Fibroblast of skin of back (primary cell): ENCODE data around the gene ZNF219.

Experiments used
- DNase-seq: peaks from one replicate; pipeline ENCODE4 v3.0.0-alpha.2; 2013

The ZNF219 gene

DNA sequence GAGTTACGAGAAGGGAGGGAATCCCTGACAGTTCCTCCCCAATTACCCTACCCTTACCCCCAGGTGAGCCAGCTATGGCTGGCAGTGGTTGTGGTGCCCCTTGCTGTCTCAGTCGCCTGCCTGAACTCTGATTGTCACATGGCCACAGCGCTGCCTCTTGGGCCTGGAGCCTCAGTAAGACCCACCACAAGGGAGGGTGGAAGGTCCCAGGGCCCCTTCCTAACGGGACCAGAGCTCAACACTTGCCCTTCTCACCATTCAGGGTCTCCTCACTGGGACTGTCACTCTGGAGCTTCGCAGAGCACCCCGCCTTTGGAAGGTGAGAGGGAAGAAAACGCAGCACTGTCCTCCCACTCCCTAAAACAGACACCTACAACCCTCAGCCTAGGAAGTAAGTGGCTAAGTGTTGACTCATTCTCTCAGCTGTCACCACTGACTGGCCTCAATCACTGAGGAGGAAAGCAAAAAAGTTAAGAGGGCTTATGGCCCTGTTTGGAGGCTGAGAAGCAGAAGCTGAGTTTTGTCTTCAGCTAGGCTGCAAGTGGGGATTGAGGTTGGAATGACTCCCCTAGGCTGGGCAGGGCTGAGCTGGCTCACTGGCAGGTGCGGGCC is 3.5 kb upstream of the ZNF219 start:
- DNase-seq, result no peak

DNA sequence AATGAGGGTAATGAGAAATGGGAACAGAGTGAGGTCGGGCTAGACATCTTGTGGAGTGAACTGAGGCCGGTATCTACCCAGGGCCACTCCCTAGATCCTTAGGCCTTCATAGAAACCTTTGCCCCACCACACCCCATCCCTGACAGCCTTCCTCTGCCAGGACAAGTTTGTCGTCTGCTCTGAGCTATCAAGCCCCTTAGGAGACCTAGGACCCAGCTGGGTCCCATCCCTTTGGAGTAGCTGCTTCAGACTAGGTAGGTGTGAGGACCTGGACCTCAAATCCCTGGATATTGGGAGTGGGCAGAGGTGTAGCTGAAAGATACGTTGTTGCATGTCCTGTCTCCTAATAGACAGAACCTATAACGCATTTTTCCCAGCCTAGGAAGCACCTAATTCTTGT is 2.5 kb upstream of the ZNF219 start, which contains the start of gene TMEM253:
TSS of gene TMEM253 (plus strand) at position 136 of the 400 bp plus-strand sequence. CDS start 278 bp downstream, outside the sequence.
- DNase-seq, result no peak

DNA sequence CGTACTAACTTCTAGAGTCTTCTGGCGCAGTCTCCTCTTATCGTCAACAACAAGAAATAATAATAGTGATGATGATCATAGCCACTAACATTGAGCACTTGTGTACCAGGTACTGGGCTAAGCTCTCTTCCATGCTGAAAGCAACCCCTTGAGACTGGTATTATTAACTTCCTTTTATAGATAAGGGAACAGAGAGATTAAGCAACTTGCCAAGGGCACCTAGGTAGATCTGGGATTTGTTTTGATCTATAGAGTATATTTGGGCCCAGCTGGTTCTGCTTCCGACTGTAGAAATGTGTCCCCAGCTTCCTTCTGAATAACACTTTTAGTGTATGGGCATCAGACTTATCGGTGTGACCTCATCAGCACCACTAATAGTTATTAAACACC is 1.1 kb upstream of the ZNF219 start:
- DNase-seq, result no peak

DNA sequence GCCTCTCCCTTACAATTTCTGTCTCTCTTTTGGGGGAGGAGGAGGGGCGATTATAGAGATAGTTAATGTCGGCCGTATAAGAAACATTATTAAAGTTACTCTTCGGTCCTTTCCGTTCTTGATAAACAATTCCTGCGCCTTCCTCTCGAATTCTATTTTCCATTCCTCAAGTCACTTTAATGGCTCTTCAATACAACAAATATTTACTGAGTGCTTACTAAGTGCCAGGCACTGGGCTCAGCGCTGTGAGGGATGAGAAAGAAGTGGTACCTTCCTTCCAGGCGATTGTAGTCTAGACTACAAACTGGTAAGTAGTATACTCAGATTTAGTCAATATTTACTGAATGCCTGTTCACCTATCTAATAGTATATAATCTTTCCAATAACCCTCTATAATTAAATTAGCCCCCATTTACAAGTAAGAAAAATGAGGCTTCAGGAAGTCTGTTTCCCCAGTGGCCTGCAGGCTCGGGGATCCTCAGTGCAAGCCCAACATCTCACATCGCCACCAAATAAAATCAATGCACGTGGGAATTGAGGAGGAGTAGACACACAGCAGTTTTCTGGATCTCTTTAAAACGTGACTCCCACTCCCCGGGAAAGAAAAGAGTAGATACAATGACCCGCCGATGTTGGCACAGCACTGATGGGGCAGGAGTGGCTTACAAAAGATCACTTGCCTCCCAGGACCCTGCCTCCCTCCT is 589 bp upstream of the ZNF219 start:
- no peak for DNase-seq

DNA sequence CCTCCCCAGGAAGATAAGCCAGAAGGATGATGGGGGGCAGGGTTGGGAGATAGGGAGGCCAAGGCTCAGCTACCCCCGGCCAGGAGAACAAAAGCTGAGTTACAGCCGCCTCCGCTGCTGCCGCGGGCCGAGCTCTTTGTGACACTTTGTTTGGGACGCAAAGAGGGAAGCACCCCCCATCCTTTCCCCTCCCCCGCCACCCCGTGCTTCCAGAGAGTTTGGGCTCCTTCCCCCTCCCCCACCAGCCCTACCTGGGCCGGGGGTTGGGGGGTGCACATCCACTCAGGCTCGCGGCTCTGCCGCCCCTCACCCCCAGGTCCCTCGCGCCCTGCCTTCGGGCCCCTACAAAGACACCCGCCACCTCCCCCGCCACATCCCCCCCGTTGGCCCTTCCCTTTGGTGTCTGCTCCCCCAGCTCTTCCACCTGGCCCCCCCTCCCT is 799 bp downstream of the ZNF219 start:
- DNase-seq, result no peak

DNA sequence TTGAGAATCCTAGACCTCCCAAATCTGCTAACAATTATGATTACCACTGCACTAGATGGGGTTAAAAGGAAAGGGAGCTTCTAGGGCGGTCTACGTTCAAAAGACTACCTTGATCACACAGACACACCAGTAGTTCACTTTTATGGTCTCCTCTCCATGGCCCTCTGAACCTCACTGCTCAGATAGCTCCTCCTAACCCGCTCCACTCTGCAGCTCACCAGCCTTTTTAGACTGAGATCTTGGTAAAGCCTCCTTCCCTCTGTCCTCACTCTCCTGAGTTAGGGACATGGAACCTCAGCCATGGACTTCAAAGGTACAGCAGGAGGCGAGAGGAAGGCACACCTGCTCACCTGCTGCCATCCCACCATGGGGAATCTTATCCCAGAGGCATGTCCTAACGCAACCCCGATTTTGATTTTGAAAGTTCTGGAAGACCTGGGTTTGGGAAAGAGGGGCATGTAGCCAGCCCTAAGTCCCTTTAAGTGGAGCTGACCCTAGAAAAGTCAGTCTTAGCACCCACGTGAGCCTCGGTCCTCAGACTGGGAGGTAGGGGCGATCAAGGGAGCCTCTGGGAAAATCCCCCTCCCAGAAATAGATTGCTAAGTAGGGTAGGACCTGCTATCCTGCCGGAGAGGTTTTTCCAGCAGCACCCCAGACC is 1.3 kb downstream of the ZNF219 start:
- no peak for DNase-seq

DNA sequence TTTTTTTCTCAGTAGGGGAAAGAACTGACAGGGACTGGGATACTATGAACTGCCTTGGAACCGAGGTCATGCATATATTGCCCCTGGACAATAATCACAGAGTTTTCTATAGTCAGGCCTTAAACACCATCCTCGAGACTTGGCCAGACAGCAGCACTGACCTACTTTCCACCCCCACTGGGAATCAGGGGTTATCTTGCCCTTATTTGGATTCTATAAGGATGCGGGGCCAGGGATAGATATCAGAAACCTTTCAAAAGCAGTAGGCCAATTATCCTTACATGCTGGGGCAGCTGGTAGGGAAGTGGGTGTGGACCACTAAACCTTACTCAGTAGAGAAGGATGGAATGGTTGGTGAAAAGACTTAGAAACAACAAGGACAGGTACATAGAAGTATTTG is 2.0 kb downstream of the ZNF219 start:
- no peak for DNase-seq

DNA sequence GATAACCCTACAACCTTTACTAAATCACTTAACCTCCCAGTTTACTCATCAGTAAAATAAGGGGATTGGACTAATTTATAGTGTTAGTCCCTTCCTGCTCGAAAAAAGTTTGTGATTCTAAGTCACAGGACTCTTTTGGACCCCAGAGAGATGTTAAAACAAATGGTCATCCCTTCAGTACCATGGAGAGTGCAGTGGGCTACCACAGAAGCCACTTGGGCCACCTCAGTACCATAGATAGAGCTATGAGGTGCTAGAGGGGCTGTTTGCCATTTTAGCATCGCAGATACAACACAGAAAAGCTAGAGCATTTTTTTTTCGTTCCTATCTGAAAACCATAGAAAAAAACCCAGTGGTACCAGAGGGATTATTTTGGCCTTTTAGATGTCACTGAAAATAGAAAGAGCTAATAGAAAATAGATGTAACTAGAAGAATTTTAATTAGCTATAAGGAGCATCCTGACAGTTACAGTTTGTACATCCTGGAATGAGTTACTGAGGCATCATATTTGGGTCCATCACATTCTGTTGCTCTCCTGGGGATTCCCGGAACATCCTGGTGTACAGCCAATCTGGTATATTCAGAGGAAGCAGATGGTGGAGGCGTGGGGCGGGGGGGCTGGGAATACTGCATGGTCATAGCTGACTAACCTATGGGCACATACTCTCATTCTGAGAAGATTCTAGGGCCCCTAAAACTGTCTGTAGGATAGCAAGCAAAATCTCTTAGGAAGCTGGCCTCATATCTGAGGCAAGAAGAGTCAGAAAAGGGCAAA is 2.8 kb downstream of the ZNF219 start:
- DNase-seq, result peak; percentile 50

DNA sequence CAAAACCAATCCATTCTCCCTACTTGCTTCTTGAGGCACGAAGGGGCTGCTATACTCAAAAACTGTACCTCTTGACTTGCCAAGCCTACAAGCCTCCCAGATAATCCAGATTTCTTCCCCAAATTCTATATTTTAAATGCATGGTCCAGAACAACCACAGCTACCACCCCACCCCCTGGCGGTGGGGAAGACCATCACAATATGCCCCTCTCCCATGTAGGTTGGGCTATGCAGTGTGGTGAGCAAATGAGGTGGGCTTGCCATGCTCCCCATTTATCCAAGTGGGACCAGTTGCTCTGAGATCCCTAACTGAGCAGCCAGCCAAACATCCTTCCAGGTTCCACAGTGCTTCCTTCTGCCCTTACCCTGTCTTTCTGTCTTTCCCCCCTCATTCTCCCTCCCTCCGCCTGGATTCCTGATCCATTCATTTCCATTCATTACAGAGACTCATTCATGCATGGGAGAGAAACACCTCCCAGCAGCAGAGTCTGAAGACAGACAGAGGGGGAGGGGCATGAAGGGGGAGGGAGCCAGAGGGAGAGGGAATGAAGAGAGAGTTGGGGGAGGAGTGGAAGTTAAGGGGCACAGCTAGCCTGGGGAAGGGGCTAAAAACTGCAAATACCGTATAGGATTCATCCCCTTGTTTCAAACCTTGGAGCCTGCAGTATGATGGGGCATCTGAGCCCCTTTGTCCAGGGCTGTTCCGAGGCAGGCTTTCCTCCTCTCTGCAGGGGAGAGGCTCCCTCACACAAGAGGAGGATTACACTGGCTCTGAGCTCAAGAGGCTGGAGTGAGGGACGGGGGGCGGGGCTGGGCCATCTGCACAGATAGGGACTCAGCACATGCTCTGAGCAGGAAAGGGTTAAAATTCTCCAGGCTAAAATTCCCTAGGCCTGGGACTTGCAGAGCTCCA is 4.4 kb downstream of the ZNF219 start:
- no peak for DNase-seq

DNA sequence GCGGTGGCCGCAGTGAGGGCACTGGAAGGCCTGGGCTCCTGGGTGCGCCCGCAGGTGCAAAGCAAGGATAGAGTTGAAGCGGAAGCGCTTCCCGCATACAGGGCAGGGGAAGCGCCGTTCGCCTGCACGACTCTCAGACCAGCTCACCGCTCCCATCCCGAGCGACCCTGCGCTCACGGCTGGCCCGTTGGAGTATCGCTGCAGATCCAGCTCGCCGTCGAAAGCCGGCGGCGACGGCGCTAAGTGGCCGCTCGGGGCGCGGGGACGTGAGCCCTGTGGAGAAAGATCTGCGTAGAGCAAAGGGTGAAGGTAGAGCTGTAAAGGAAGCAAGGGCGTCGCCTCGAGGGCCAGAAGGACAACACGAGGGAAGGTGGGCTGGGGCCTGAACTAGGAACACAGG is 5.4 kb downstream of the ZNF219 start:
- DNase-seq, result no peak

DNA sequence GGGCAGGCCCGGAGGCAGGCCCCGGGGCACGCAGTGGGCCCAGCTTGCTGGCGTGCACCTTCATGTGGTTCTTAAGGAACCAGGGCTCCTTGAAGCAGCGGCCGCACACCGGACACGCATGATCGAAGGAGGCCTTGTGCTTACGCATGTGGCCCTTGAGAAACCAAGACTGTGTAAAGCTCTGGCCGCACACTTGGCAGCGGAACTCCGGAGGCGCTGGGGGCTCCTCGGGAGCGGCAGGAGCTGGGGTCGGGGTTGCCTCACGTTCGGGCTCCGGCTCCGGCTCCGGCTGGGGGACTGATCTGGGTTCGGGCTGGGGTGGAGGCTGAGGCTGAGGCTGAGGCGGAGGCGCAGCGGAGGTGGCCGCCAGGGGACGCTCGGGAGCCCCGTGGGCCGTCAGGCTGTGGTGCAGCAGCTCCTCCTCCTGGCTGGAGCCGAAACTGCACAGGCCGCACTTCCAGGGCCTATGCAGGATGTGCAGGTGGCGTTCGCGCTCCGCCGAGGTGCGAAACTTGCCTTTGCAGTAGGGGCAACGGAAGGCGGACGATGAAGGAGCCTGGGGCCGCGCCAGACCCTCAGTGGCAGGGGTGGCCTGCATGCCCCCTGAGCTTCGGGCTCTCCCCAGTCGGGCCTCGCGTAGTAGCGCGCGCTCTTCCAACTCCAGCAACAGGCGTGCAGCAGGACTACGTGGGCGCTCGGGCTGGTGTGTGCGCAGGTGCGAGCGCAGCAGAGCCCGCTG is 6.0 kb downstream of the ZNF219 start:
- peak; percentile 47 for DNase-seq

DNA sequence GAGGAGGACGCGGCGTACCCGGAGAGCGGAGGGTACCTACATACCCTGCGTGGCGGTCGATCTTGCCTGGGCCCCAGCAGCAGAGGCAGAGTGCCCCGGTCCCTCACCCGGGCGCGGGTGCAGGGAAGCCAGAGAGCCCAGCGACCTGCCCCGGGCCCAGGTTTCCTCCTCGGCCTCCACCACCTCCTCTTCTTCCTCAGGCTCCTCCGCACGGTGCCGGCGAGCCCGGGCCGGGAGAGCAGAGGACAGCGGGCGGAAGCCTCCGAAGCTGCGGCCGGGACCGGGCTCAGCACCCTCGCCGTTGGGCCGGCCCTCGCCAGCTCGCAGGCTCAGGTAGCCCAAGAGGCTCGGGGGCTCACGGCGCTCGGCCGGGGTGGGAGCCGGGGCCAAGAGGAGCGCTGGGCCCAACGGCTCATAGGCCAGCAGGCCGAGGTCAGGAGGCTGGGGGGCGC is 6.6 kb downstream of the ZNF219 start:
- DNase-seq, result no peak

DNA sequence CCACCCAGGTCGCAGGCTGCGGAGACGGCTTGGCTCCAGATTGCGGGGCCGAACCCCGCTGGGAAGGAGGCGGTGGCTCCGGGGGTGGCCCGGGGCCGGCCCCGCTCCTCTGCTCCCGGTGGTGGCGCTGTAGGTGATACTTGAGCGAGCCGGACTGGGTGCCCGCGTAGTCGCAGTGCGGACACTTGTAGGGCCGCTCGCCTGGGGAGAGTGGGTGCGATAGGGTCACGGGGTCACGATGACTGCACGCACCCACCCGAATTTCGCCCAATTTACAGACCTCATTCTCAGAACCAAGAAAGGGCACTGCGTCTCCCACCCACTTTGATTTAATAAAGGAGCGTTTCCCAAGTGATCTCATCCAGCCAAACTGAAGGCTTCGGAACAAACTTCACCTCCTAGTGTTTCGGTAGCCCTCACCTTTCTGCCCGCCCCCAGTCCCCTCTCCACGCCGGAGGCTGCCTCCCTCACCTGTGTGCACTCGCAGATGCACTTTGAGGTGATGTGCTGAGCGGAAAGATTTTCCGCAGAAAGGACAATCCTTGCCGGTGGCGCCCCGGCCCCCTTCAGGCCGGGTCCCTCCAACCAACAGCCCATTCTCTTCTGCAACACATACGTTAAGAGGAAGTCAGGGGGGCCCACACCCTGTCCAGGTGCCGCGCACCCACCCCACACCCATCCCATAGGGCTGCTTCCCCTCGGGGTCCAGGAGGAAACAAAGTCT is 7.4 kb downstream of the ZNF219 start:
- no peak for DNase-seq

DNA sequence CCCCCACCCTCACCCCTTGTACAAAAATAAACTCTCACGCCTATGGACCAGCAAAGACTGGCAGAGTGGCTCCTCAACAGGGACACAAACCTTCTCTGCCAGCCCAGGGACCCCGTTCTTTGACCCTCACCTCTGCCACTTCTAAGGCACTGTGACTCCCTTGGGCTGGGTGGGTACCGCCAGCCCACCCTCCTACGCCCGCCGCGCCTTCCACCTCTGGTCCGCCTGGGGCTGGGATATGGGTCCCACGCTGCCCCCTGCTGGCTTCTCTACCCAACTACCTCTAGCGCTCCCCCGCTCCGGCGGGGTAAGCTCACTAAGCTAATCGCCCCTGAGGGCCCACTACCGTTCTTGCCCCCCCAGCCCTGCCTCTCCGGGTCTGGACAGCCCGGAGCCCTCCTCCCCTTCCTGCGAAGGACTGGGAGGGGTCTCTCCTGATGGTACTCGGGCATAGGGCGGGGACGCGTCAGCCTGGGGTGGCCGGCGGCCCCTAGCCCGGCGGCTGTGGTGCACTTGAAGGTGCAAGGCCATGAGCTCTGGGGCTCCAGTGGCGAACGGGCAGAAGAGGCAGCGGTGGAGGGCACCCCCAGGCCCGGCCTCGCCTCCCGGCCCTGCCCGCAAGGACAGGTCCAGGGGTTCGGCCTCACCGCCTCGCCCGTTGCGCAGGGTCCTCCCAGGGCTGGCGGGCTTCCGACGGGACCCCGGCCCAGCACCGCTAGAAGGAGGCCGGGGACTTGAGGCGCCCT is 8.1 kb downstream of the ZNF219 start:
- no peak for DNase-seq

DNA sequence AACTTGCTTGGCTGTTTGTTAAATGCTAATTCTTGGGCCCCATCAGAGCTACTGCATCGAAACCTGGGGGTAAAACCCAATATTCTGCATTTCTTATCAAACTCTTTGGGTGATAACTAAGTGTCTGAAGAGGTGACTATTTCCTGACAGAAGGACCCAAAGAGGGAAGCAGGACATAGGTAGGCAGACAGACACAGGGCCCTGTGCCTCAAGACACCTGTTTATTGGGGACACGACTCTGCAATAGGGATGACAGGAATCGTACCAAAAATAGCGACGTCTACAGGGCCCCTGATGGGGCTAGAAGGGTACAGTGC is 8.6 kb downstream of the ZNF219 start:
- no peak for DNase-seq

DNA sequence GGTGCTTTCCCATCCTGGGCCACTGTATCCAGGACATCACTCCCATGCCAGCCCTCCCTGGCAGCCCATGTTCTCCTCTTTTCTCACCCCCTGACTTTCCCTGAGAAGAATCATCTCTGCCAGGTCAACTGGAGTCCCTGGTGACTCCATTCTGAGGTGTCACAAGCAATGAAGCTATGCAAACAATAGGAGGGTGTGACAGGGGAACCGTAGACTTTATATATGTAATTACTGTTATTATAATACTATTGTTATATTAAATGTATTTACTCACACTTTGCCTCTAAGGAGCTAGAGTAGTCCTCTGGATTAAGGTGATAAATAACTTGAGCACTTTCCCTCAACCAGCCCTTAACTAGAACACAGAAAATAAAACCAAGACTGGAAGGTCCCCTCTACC is 9.2 kb downstream of the ZNF219 start:
- no peak for DNase-seq

DNA sequence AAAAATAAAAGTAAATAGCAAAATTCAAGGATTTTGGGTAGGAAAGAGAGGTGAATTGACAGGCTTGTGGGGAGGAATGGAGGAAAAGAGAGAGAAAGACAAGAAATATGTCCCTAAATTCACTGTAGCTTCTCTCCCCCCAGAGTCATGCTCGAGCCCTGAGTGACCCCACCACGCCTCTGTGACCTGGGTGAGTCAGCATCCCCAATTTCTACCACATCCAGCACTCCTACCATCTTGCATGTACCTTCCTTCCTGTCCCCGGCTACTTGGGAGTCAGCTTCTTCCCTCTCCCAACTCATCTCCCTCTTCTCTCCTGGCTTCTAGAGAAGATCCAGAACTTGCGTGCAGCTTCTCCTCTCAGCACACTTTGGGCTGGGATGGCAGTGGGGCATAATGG is 9.8 kb downstream of the ZNF219 start:
- no peak for DNase-seq

DNA sequence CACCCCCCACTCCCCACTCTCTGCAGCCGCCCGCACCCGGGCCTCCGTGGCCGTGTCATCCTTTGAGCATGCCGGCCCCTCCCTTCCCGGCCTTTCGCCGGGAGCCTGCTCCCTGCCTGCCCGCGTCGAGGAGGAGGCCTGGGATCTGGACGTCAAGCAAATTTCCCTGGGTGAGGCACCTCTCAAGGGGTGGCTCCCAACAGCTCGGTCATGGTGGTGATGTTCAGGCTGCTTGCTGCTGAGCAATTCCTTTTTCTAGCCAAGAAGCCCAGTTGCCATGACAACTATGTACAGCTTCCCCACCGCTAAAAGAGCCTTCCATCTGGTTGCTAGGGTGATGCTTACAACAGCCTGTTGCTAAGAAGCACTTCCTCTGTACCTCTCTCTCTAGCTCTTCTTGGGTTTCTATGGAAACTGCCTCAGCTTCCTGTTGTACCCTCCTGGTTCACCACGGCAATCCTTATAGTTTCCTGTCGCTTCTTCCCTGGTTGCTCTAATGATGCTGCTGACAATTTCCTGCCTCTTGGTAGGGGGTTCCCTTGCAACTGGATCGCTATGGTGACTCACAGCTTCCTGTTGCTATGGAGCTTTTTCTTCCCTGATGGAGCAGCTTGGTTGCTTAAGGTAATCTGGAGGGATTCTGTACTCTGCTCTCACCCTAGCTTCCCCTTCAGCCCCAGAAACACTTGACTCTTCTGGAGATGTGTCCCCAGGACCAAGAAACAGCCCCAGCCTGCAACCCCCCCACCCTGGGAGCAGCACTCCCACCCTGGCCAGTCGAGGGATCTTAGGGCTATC is 11.0 kb downstream of the ZNF219 start:
- DNase-seq, result peak; percentile 96

DNA sequence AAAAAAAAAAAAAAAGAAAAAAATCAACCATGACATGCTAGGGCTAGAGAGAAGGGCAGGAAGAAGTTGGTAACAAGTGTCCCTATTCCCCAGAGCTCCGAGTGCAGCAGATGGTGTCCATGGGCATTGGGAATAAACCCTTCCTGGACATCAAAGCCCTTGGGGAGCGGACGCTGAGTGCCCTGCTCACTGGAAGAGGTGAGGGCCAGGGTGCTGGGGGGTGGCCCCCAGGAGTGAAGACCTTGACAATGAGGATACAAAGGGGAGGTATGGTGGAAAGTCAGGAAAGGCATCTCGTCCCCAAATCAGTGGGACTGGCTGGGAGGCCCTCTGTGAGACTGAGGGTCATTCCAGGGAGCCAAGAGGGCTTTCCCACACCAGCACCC is 11.6 kb downstream of the ZNF219 start:
- DNase-seq, result no peak
